KMS-11 (cell line): ENCODE data around the gene CLTRN.

Experiments used
- H2AFZ ChIP-seq: fragments of 200-600 bp; sonication (generic); 2 replicates; pipeline ENCODE4 v1.6.1; 2016; ENCODE audit warnings: antibody characterized with exemption, mixed run types, low read depth
- H3K27ac ChIP-seq: fragments of 200-600 bp; sonication (generic); 2 replicates; pipeline ENCODE4 v1.6.1; 2016; ENCODE audit warnings: mild to moderate bottlenecking, mixed run types
- H3K27me3 ChIP-seq: fragments of 200-600 bp; sonication (generic); 2 replicates; pipeline ENCODE4 v1.6.1; 2017; ENCODE audit warnings: mild to moderate bottlenecking, low read depth, mixed run types, moderate library complexity; ENCODE audit not compliant: insufficient read depth
- H3K36me3 ChIP-seq: fragments of 200-600 bp; sonication (generic); 2 replicates; pipeline ENCODE4 v1.6.1; 2017; ENCODE audit warnings: mild to moderate bottlenecking, mixed run types; ENCODE audit not compliant: insufficient read depth
- H3K4me1 ChIP-seq: fragments of 200-600 bp; sonication (generic); 2 replicates; pipeline ENCODE4 v1.6.1; 2016; ENCODE audit warnings: mild to moderate bottlenecking, low read depth, mixed run types; ENCODE audit not compliant: poor library complexity, severe bottlenecking
- H3K4me2 ChIP-seq: fragments of 200-600 bp; sonication (generic); 2 replicates; pipeline ENCODE4 v1.7.0; 2016; ENCODE audit warnings: mild to moderate bottlenecking, mixed run types
- H3K4me3 ChIP-seq: fragments of 200-600 bp; sonication (generic); IDR thresholded peaks from 2 replicates; pipeline ENCODE4 v1.6.1; 2017; ENCODE audit warnings: low read depth, low read length, mixed read lengths; ENCODE audit not compliant: insufficient read depth
- H3K79me2 ChIP-seq: fragments of 200-600 bp; sonication (generic); 2 replicates; pipeline ENCODE4 v1.6.1; 2016; ENCODE audit warnings: low read depth, mixed run types; ENCODE audit not compliant: insufficient read depth
- H3K9ac ChIP-seq: fragments of 200-600 bp; sonication (generic); 2 replicates; pipeline ENCODE4 v1.6.1; 2016; ENCODE audit warnings: mild to moderate bottlenecking, mixed run types
- H4K20me1 ChIP-seq: fragments of 200-600 bp; sonication (generic); 2 replicates; pipeline ENCODE4 v1.6.1; 2016; ENCODE audit warnings: mild to moderate bottlenecking, mixed run types; ENCODE audit not compliant: insufficient read depth
- TF ChIP-seq, protein P1 (sequence below): fragments of 200-600 bp; sonication (generic); conservative IDR thresholded peaks from 2 replicates; pipeline ENCODE4 v1.6.1; 2017; ENCODE audit warnings: low read depth, mild to moderate bottlenecking, antibody characterized with exemption, low read length, moderate library complexity, mixed read lengths

Gene CLTRN

GRCh38 chrX:15643786-15644559, 20.6 kb downstream of the CLTRN start:
- no peak overlapping the region for H3K9ac ChIP-seq
- no peaks in the 10 kb centered on the region for H4K20me1 ChIP-seq
- H3K4me3 ChIP-seq = no peak overlapping the region
- no peak overlapping the region for H3K4me2 ChIP-seq
- H3K27ac ChIP-seq = no peak overlapping the region
- H3K36me3 ChIP-seq = no peaks in the 10 kb centered on the region
- H3K4me1 ChIP-seq = no peaks in the 10 kb centered on the region
- no peak overlapping the region for H2AFZ ChIP-seq
- H3K27me3 ChIP-seq = no peaks in the 10 kb centered on the region
- TF ChIP-seq, protein P1, sequence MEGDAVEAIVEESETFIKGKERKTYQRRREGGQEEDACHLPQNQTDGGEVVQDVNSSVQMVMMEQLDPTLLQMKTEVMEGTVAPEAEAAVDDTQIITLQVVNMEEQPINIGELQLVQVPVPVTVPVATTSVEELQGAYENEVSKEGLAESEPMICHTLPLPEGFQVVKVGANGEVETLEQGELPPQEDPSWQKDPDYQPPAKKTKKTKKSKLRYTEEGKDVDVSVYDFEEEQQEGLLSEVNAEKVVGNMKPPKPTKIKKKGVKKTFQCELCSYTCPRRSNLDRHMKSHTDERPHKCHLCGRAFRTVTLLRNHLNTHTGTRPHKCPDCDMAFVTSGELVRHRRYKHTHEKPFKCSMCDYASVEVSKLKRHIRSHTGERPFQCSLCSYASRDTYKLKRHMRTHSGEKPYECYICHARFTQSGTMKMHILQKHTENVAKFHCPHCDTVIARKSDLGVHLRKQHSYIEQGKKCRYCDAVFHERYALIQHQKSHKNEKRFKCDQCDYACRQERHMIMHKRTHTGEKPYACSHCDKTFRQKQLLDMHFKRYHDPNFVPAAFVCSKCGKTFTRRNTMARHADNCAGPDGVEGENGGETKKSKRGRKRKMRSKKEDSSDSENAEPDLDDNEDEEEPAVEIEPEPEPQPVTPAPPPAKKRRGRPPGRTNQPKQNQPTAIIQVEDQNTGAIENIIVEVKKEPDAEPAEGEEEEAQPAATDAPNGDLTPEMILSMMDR = no peak
- no peaks in the 10 kb centered on the region for H3K79me2 ChIP-seq

GRCh38 chrX:15631637-15632036, 33.0 kb downstream of the CLTRN start:
- no peaks in the 10 kb centered on the region for H3K79me2 ChIP-seq
- no peaks in the 10 kb centered on the region for H3K4me1 ChIP-seq
- no peaks in the 10 kb centered on the region for H4K20me1 ChIP-seq
- H3K27ac ChIP-seq = no peak overlapping the region
- TF ChIP-seq, protein P1 = no peak
- H3K36me3 ChIP-seq = no peaks in the 10 kb centered on the region
- H3K9ac ChIP-seq = no peak overlapping the region
- H2AFZ ChIP-seq = no peak overlapping the region
- no peak overlapping the region for H3K4me3 ChIP-seq
- H3K4me2 ChIP-seq = no peak overlapping the region
- no peaks in the 10 kb centered on the region for H3K27me3 ChIP-seq

GRCh38 chrX:15623054-15623453, 41.6 kb downstream of the CLTRN start:
- Histone ChIP-seq H3K9ac (no peak overlapping the region), H3K4me3 (no peak overlapping the region), H3K27ac (no peak overlapping the region), H3K4me1 (no peaks in the 10 kb centered on the region), H2AFZ (no peak overlapping the region), H4K20me1 (no peaks in the 10 kb centered on the region), H3K27me3 (no peaks in the 10 kb centered on the region), H3K4me2 (no peak overlapping the region), H3K36me3 (no peaks in the 10 kb centered on the region), H3K79me2 (no peaks in the 10 kb centered on the region)
- TF ChIP-seq, protein P1 = no peak

DNA sequence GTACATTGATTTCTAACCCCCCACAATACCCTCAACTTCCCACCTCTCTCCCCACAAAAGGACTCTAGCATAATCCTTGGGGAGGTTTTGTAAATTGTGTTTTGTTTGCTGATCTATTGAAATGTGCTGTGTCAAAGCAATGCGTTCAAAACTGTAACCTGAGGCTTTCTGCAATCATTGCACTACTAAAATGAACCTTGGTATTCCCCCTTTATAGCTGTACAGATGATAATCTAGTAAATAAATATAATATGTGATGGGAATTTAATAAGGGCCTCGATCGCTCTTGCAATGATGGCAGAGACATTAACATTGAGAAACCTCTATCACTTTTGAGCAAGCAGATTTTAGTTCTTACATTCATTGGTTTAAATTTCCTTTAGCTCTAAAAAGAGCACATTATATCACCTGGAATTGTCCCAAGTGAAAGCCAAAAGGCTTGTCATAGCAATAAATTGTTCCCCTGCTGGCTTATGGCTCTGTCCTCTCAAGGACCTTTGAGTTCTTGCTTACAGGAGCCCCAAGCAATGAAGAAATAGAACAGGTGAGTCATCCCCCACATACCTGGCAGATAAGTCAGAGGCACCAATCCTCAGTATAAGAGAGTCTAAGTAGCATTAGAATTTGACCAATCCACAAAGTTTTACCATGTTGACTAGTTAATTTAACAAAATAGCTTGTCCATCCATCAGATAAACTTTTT, 45.4 kb downstream of the CLTRN start:
- no peak overlapping the region for H3K9ac ChIP-seq
- no peak overlapping the region for H3K4me2 ChIP-seq
- no peaks in the 10 kb centered on the region for H3K79me2 ChIP-seq
- H4K20me1 ChIP-seq = no peaks in the 10 kb centered on the region
- TF ChIP-seq, protein P1 = no peak
- no peak overlapping the region for H3K27ac ChIP-seq
- H2AFZ ChIP-seq = no peak overlapping the region
- H3K4me1 ChIP-seq = no peaks in the 10 kb centered on the region
- H3K36me3 ChIP-seq = no peaks in the 10 kb centered on the region
- H3K4me3 ChIP-seq = no peak overlapping the region
- H3K27me3 ChIP-seq = no peaks in the 10 kb centered on the region
